GM12878 (cell line): ENCODE data around the gene CIP2A. TPM values are rescaled to one million over a fixed set of nuclear protein-coding genes. Genes with fewer than 3 reads are reported as not detected.
"Not testable (repeated sequence)": the region's sequence is repeated elsewhere in the genome, so short reads cannot be mapped to it uniquely, and the experiment has no call there.

Experiments used
- ATAC-seq: fragments of 200-7000 bp; cut with Tn5 transposase; 3 replicates; pipeline ENCODE4 v1.9.1; 2020; ENCODE audit warnings: mild to moderate bottlenecking, moderate library complexity
- BruUV-seq: library from RNA; stranded (reverse); fragments of 400-500 nt; replicated peaks from 2 replicates; lab custom pipeline; 2021; lab: Mats Ljungman, UMichigan
- CTCF ChIA-PET: fragments of 300-600 bp; sonication (Branson Sonifier 250); formaldehyde crosslinking; extraction: SDS; loops from one replicate; lab custom pipeline; 2021; ENCODE audit warnings: inconsistent platforms; lab: Yijun Ruan, JAX
- POLR2A ChIA-PET: fragments of 350-600 bp; formaldehyde crosslinking; extraction: SDS; loops from one replicate; lab custom pipeline; 2021; ENCODE audit warnings: inconsistent platforms; lab: Charles Lee
- RAD21 ChIA-PET: fragments of 300-600 bp; sonication (Branson Sonifier 250); formaldehyde crosslinking; loops from one replicate; lab custom pipeline; 2023; ENCODE audit warnings: antibody characterized with exemption; ENCODE audit not compliant: unreplicated experiment; lab: Charles Lee
- SMC1A ChIA-PET: fragments of 300-600 bp; sonication (Branson Sonifier 250); formaldehyde crosslinking; loops from one replicate; lab custom pipeline; 2023; ENCODE audit not compliant: unreplicated experiment, uncharacterized antibody; lab: Charles Lee
- DNase-seq: peaks from one replicate; pipeline ENCODE4 v3.0.0-alpha.2; 2011; ENCODE audit warnings: low read depth, low spot score
- FAIRE-seq: peaks from 3 replicates; lab custom pipeline; 2011; peaks lifted over from hg19 to GRCh38; lab: Jason Lieb, UNC
- H2AFZ ChIP-seq: 2 replicates; pipeline ENCODE4 v1.6.0; 2011; ENCODE audit warnings: low read depth, low read length, control low read depth; ENCODE audit not compliant: control insufficient read depth
- H3K27ac ChIP-seq: 2 replicates; pipeline ENCODE4 v1.5.1; 2011; ENCODE audit warnings: control low read depth; ENCODE audit not compliant: control insufficient read depth, insufficient read depth
- H3K27me3 ChIP-seq, 2 experiments: replicated peaks in 1 of 2; 2 replicates each; pipeline versions ENCODE4 v1.6.0 to v1.6.1; 2011; ENCODE audit warnings: low read length in 1 of 2; ENCODE audit not compliant: control insufficient read depth in 2 of 2, insufficient read depth in 2 of 2
- H3K36me3 ChIP-seq, 2 experiments: 2 replicates each; pipeline ENCODE4 v1.5.1; 2011; ENCODE audit warnings: low read length in 1 of 2; ENCODE audit not compliant: control insufficient read depth in 2 of 2, insufficient read depth in 2 of 2
- H3K4me1 ChIP-seq: 2 replicates; pipeline ENCODE4 v1.6.1; 2011; ENCODE audit warnings: mild to moderate bottlenecking, low read length, moderate library complexity, mixed read lengths; ENCODE audit not compliant: control insufficient read depth, insufficient read depth
- H3K4me2 ChIP-seq: 2 replicates; pipeline ENCODE4 v1.6.0; 2011; ENCODE audit warnings: control low read depth; ENCODE audit not compliant: control insufficient read depth, insufficient read depth
- H3K4me3 ChIP-seq: fragments of 200-600 bp; sonication (generic); 2 replicates; pipeline ENCODE4 v1.5.1; 2016
- H3K79me2 ChIP-seq: 2 replicates; pipeline ENCODE4 v1.6.0; 2011; ENCODE audit warnings: low read length; ENCODE audit not compliant: control insufficient read depth, insufficient read depth
- H3K9ac ChIP-seq: 2 replicates; pipeline ENCODE4 v1.8.0; 2011; ENCODE audit warnings: low read length, control low read depth, mixed read lengths; ENCODE audit not compliant: control insufficient read depth, insufficient read depth
- H3K9me3 ChIP-seq: replicated peaks from 3 replicates; pipeline ENCODE4 v1.5.1; 2011; ENCODE audit warnings: mild to moderate bottlenecking, low read length; ENCODE audit not compliant: control insufficient read depth, insufficient read depth
- H4K20me1 ChIP-seq: 2 replicates; pipeline ENCODE4 v1.6.0; 2011; ENCODE audit not compliant: control insufficient read depth, insufficient read depth
- EED ChIP-seq: sonication (generic); IDR thresholded peaks from 2 replicates; pipeline ENCODE4 v1.6.1; 2016; ENCODE audit warnings: antibody characterized with exemption, low read depth
- NR2C1 ChIP-seq: fragments of 450-650 bp; IDR thresholded peaks from 2 replicates; pipeline ENCODE4 v1.6.1; 2017; ENCODE audit warnings: antibody characterized with exemption, mild to moderate bottlenecking, moderate library complexity
- SMC3 ChIP-seq: IDR thresholded peaks from 2 replicates; pipeline ENCODE4 v1.6.1; 2011; ENCODE audit warnings: low read length, improper control_type of control experiment, borderline replicate concordance
- USF2 ChIP-seq: IDR thresholded peaks from 2 replicates; pipeline ENCODE4 v1.6.1; 2011; ENCODE audit warnings: low read depth, low read length, improper control_type of control experiment, borderline replicate concordance
- YY1 ChIP-seq: IDR thresholded peaks from 2 replicates; pipeline ENCODE4 v1.6.1; 2011; ENCODE audit warnings: low read depth, mild to moderate bottlenecking, low read length
- WGBS: methylation state at CpG from one replicate; pipeline ENCODE4 v1.1.6; 2016; ENCODE audit warnings: low lambda C conversion rate; ENCODE audit not compliant: insufficient replicate concordance, insufficient coverage; ENCODE audit errors: missing lambda C conversion rate; 5-methylcytosine and 5-hydroxymethylcytosine counted together
- in situ Hi-C: fragments of 300-500 bp; cut with MboI; formaldehyde crosslinking; loops from 9 replicates; pipeline ENCODE4 v1.14.3; 2018; ENCODE audit warnings: mixed read lengths
- intact Hi-C: fragments of 100-400 bp; cut with micrococcal nuclease; formaldehyde crosslinking; loops from one replicate; pipeline ENCODE4 v1.14.2; 2022; ENCODE audit not compliant: unreplicated experiment
- polyA plus RNA-seq, 11 experiments: library from polyadenylated mRNA; depleted of rRNA in 4 of 11; unstranded in 6 of 11; stranded (reverse) in 5 of 11; fragments of >200 nt; fragmentation: Nextera tagmentation in 4 of 11; fragmentation: Illumina TruSeq in 1 of 11; extraction: Ambion mirVana in 4 of 11; extraction: Trizol in 1 of 11; gene quantifications; 1 replicate in 1 of 11; 2 replicates in 10 of 11; pipeline versions ENCODE4 v1.2.1 to v1.2.3, GENCODE V29; 2011 to 2016; ENCODE audit warnings: inconsistent platforms in 2 of 11, missing spikeins in 2 of 11, low read depth in 1 of 11
- total RNA-seq, 4 experiments: library from RNA; depleted of rRNA in 3 of 4; stranded (reverse); fragments of >200 nt in 3 of 4; fragmentation: Illumina TruSeq in 1 of 4; extraction: Trizol in 1 of 4; gene quantifications; 2 replicates each; pipeline versions ENCODE4 v1.2.1 to v1.2.3, GENCODE V29; 2013 to 2021
- TF ChIP-seq, protein P1 (sequence below): fragments of 450-650 bp; formaldehyde crosslinking; IDR thresholded peaks from 2 replicates; pipeline ENCODE4 v1.4.0; 2020; ENCODE audit warnings: mild to moderate bottlenecking, moderate library complexity

Gene CIP2A
- total and polyA plus RNA-seq, 10 of the 15 experiments (the other 5 are each of a cell fraction or from before 2014, with no cell fraction given), result 12.5 to 29.7 (median 26.5) TPM

DNA sequence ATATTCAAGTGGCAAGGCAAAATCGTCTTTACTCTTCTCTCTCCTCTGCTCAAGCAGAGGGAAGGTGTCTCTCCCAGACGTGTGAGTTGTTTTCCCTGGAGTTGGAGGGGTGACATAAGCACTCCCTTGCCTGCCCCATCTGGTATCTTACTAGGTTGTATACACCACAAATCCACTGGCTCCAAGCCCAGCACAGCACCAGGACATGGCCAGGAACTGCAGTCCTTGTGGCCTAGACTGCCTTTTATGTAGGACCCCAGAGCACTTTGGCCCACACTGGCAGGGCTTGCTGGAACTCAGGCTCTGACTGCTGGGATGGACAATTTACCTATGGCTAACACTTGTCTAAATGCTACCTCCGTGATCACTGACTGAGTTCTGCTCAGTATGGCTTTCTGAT, 34.3 kb upstream of the CIP2A start (continued):
- TF ChIP-seq USF2 (no peak), YY1 (no peak), NR2C1 (no peak), SMC3 (no peak), EED (no peak)

DNA sequence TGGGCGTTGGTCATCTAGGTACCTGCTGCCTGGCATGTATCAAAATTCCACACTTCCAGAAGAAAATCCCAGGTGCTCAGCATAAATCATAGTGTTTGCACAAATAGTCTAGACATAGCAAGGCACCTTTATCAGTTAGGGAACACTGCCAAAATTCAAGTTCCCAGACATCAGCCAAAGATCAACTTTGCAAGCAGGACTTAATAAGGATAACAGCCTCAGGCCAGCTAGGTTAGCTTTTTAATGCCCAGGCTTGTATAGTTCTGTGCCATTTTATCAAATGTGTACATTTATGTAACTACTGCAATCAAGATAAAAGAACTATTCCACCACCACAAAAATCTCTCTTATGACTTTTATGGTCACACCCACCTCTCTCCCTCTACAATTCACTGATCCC, 31.0 kb upstream of the CIP2A start:
- ATAC-seq, result no peak
- H3K4me3 ChIP-seq, result no peak overlapping the region
- ChIA-PET POLR2A (no interaction called here), RAD21 (no interaction called here)
- intact Hi-C loops, result no loop called here
- TF ChIP-seq, protein P1, sequence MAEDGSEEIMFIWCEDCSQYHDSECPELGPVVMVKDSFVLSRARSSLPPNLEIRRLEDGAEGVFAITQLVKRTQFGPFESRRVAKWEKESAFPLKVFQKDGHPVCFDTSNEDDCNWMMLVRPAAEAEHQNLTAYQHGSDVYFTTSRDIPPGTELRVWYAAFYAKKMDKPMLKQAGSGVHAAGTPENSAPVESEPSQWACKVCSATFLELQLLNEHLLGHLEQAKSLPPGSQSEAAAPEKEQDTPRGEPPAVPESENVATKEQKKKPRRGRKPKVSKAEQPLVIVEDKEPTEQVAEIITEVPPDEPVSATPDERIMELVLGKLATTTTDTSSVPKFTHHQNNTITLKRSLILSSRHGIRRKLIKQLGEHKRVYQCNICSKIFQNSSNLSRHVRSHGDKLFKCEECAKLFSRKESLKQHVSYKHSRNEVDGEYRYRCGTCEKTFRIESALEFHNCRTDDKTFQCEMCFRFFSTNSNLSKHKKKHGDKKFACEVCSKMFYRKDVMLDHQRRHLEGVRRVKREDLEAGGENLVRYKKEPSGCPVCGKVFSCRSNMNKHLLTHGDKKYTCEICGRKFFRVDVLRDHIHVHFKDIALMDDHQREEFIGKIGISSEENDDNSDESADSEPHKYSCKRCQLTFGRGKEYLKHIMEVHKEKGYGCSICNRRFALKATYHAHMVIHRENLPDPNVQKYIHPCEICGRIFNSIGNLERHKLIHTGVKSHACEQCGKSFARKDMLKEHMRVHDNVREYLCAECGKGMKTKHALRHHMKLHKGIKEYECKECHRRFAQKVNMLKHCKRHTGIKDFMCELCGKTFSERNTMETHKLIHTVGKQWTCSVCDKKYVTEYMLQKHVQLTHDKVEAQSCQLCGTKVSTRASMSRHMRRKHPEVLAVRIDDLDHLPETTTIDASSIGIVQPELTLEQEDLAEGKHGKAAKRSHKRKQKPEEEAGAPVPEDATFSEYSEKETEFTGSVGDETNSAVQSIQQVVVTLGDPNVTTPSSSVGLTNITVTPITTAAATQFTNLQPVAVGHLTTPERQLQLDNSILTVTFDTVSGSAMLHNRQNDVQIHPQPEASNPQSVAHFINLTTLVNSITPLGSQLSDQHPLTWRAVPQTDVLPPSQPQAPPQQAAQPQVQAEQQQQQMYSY, result no peak
- TF ChIP-seq, all 136 proteins: peak for 0
- Histone ChIP-seq H3K4me2 (no peak overlapping the region), H3K27me3 (no peaks in the 10 kb centered on the region), H2AFZ (no peak overlapping the region), H4K20me1 (no peaks in the 10 kb centered on the region), H3K9me3 (no peaks in the 10 kb centered on the region), H3K9ac (no peak overlapping the region), H3K4me1 (no peaks in the 10 kb centered on the region), H3K27ac (no peak overlapping the region), H3K79me2 (no peaks in the 10 kb centered on the region), H3K36me3 (no peaks in the 10 kb centered on the region)
- 86% methylated on average over 1 of the region's 1 CpG for WGBS
- DNase-seq, result no peak
- FAIRE-seq, result no peak
- ChIA-PET CTCF (no interaction called here), SMC1A (no interaction called here)
- BruUV-seq, result no TSS peak
- in situ Hi-C loops, result no loop called here

DNA sequence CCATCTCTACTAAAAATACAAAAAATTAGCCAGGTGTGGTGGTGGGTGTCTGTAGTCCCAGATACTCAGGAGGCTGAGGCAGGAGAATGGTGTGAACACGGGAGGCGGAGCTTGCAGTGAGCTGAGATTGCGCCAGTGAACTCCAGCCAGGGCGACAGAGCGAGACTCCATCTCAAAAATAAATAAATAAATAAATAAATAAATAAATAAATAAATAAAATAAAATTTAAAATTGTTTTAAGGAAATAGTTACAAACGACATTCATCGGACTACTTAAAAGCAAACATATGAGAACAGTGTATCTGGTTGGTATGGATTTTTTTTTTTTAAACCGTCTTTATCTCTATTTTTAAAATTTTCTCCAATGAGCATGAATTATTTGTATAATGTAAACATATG, 26.9 kb upstream of the CIP2A start:
- H3K9me3 ChIP-seq, FAIRE-seq, H3K27ac ChIP-seq, ATAC-seq, BruUV-seq, H3K4me2 ChIP-seq, in situ Hi-C loops, H3K4me3 ChIP-seq, H3K27me3 ChIP-seq, H4K20me1 ChIP-seq, DNase-seq, H3K4me1 ChIP-seq, RAD21 ChIA-PET, H2AFZ ChIP-seq, H3K9ac ChIP-seq, intact Hi-C loops, H3K79me2 ChIP-seq, H3K36me3 ChIP-seq: not testable (repeated sequence)
- WGBS, result 97% methylated on average over 8 of the region's 8 CpGs
- POLR2A ChIA-PET, result interaction anchor here (0.7 kb wide), 1 partner anchor 1377 kb away, joined by 3 read pairs; no protein-coding TSS in a partner anchor
- CTCF ChIA-PET, result interaction anchor here (1.1 kb wide), 1 partner anchor 299 kb away, joined by 3 read pairs; no protein-coding TSS in a partner anchor
- SMC1A ChIA-PET, result interaction anchor here (1.3 to 2.7 kb wide), 2 partner anchors 9 to 13 kb away, joined by 3 to 10 read pairs; no protein-coding TSS in a partner anchor
